ENCODE data around the gene LPCAT4.
"Not testable (repeated sequence)": the region's sequence is repeated elsewhere in the genome, so short reads cannot be mapped to it uniquely, and the experiment has no call there.

Gene LPCAT4

DNA sequence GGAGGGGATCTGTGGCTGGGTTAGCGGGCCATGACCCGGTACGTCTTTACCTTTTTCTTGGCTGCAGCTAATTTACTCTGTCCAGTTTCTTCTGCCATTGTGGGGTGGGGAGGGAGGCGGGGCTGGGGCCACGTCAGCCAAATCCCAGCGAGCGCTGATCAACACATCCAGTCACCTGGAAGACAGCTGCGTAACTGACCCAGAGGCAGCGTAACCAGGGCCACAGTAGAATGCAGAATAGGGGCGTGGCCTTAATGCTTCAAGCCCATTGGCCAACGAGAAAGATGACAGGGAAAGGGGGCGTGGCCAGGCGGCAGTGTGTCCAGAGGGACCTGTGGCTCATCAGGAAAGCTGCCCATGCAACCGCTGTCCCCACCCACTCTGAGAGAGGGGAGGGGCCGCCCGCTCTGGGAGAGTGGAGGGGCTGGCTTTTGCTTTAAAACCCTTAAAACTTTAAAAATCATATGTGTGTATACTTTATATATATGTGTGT, 22.6 kb upstream of the LPCAT4 start:
- H3K27ac ChIP-seq (ENCODE audit: low read depth, low read length); H3K9me3 ChIP-seq (ENCODE audit: control insufficient read depth, insufficient read depth, low read length); H3K4me3 ChIP-seq (ENCODE audit: low read length); H3K36me3 ChIP-seq (ENCODE audit: control insufficient read depth, low read length); H3F3A ChIP-seq (ENCODE audit: control insufficient read depth, insufficient read depth); H4K20me1 ChIP-seq (ENCODE audit: control insufficient read depth, insufficient read depth, low read depth, low read length); H3K79me2 ChIP-seq (ENCODE audit: control insufficient read depth, low read length); H3K4me2 ChIP-seq (ENCODE audit: low read length); H3K9me2 ChIP-seq (replicated peaks; ENCODE audit: control insufficient read depth, low read length); H3K27me3 ChIP-seq (ENCODE audit: control insufficient read depth, low read length); H3K4me1 ChIP-seq (ENCODE audit: control insufficient read depth, low read length): not testable (repeated sequence)

DNA sequence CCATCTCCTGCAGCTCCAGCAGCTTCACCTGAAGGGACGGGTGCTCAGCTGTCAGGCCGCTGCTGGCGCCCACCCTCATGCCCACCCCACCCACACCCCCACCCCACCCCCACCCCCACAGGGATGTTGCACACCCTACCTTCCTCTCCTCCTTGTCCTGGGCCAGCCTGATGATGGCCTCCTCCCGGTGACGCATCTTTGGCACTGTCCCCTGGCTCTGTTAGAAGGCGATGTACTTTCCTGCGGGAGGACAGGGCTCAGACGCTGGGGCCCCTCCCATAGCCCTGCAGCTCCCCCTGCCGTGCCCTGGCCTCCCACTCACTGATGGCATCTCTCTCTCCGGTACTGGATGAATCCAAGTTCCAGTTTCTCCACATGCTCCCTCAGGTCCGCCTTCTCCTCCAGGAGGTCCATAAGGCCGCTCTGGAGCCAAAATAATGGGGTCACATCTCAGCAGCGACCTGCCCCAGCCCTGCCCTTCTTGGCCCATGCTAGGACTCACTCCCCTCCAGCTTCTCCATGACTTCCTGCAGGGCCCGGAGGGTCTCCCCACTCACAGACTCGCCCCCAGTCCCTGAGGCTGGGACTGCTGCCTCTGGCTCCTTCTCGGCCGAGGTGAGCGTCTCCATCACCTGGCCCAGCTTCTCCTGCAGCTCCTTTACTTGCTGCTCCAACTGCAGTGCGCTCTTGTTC, 15.0 kb upstream of the LPCAT4 start:
- H4K20me1 ChIP-seq (ENCODE audit: control insufficient read depth, insufficient read depth, low read depth, low read length), result not testable (repeated sequence)

DNA sequence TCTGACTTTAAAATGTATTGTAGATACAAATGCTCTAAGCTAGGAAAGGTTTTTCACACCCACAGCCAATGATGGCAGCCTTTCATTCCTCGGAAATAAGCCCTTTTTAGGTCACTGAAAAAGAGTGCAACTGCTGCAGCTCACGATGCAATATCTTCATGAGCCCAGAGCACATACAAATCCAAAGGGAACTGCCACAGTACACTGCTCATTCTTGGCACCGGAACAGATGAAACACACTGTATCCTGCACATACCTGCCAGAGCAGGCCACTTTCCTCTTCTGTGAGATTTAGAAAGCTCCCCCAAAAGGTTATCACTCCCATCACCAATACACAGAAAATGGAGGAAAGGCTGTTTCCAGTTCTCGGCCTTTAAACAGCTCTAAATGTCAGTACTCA, 13.5 kb upstream of the LPCAT4 start:
- H3K4me2 ChIP-seq (ENCODE audit: low read length); H3K4me3 ChIP-seq (ENCODE audit: low read length); H4K20me1 ChIP-seq (ENCODE audit: control insufficient read depth, insufficient read depth, low read depth, low read length); H3K9me2 ChIP-seq (replicated peaks; ENCODE audit: control insufficient read depth, low read length); H3K36me3 ChIP-seq (ENCODE audit: control insufficient read depth, low read length); H3K9me3 ChIP-seq (ENCODE audit: control insufficient read depth, insufficient read depth, low read length); H3K27me3 ChIP-seq (ENCODE audit: control insufficient read depth, low read length); H3K79me2 ChIP-seq (ENCODE audit: control insufficient read depth, low read length); H3F3A ChIP-seq (ENCODE audit: control insufficient read depth, insufficient read depth); H3K27ac ChIP-seq (ENCODE audit: low read depth, low read length); H3K4me1 ChIP-seq (ENCODE audit: control insufficient read depth, low read length): not testable (repeated sequence)

More for the DNA sequence above, 15.0 kb upstream of the LPCAT4 start:
- not testable (repeated sequence) for H3K4me2 ChIP-seq (ENCODE audit: low read length); H3K27ac ChIP-seq (ENCODE audit: low read depth, low read length); H3K79me2 ChIP-seq (ENCODE audit: control insufficient read depth, low read length); H3F3A ChIP-seq (ENCODE audit: control insufficient read depth, insufficient read depth); H3K36me3 ChIP-seq (ENCODE audit: control insufficient read depth, low read length); H3K9me2 ChIP-seq (replicated peaks; ENCODE audit: control insufficient read depth, low read length); H3K4me3 ChIP-seq (ENCODE audit: low read length); H3K4me1 ChIP-seq (ENCODE audit: control insufficient read depth, low read length); H3K27me3 ChIP-seq (ENCODE audit: control insufficient read depth, low read length); H3K9me3 ChIP-seq (ENCODE audit: control insufficient read depth, insufficient read depth, low read length)

DNA sequence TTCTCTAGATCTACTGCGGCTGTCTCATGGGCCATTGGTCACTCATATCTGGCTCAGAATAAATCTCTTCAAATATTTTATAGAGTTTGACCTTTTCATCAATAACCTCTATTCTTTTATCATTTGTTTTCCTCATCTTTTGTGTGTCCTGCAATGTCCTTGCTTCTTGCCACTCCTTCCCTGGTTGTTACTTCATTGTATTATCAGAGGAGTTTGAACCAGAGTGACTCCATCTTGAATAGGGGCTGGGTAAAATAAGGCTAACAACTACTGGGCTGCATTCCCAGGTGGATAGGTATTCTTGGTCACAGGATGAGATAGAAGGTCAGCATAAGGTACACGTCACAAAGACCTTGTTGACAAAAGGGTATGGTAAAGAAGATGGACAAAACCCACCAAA, 9.9 kb upstream of the LPCAT4 start:
- no peak overlapping the region for H3K4me3 ChIP-seq (ENCODE audit: low read length)
- no peaks in the 10 kb centered on the region for H3K9me2 ChIP-seq (replicated peaks; ENCODE audit: control insufficient read depth, low read length)
- no peaks in the 10 kb centered on the region for H3F3A ChIP-seq (ENCODE audit: control insufficient read depth, insufficient read depth)
- H4K20me1 ChIP-seq (ENCODE audit: control insufficient read depth, insufficient read depth, low read depth, low read length), result no peaks in the 10 kb centered on the region
- no peaks in the 10 kb centered on the region for H3K79me2 ChIP-seq (ENCODE audit: control insufficient read depth, low read length)
- no peak for TF ChIP-seq EZH2phosphoT487 (IDR thresholded peaks at IDR 0.05; ENCODE audit: borderline replicate concordance, low read length)
- TF ChIP-seq, protein P1, sequence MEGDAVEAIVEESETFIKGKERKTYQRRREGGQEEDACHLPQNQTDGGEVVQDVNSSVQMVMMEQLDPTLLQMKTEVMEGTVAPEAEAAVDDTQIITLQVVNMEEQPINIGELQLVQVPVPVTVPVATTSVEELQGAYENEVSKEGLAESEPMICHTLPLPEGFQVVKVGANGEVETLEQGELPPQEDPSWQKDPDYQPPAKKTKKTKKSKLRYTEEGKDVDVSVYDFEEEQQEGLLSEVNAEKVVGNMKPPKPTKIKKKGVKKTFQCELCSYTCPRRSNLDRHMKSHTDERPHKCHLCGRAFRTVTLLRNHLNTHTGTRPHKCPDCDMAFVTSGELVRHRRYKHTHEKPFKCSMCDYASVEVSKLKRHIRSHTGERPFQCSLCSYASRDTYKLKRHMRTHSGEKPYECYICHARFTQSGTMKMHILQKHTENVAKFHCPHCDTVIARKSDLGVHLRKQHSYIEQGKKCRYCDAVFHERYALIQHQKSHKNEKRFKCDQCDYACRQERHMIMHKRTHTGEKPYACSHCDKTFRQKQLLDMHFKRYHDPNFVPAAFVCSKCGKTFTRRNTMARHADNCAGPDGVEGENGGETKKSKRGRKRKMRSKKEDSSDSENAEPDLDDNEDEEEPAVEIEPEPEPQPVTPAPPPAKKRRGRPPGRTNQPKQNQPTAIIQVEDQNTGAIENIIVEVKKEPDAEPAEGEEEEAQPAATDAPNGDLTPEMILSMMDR (IDR thresholded peaks at IDR 0.05; ENCODE audit: low read depth, low read length, poor library complexity, severe bottlenecking), result no peak
- no peaks in the 10 kb centered on the region for H3K9me3 ChIP-seq (ENCODE audit: control insufficient read depth, insufficient read depth, low read length)
- no peaks in the 10 kb centered on the region for H3K36me3 ChIP-seq (ENCODE audit: control insufficient read depth, low read length)
- no peak overlapping the region for H3K4me2 ChIP-seq (ENCODE audit: low read length)
- H3K27ac ChIP-seq (ENCODE audit: low read depth, low read length), result no peak overlapping the region
- no peaks in the 10 kb centered on the region for H3K4me1 ChIP-seq (ENCODE audit: control insufficient read depth, low read length)
- H3K27me3 ChIP-seq (ENCODE audit: control insufficient read depth, low read length), result no peaks in the 10 kb centered on the region

DNA sequence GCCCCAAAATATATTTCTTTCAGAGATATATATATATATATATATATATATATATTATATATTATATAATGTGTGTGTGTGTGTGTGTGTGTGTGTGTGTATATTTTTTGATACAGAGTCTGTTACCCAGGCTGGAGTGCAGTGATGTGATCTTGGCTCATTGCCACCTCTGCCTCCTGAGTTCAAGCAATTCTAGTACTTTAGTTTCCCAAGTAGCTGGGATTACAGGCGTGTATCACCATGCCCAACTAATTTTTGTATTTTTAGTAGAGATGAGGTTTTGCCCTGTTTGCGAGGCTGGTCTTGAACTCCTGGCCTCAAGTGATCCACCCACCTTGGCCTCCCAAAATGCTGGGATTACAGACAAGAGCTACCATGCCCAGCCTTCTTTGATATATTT, 8.5 kb upstream of the LPCAT4 start:
- H3K9me2 ChIP-seq (replicated peaks; ENCODE audit: control insufficient read depth, low read length); H4K20me1 ChIP-seq (ENCODE audit: control insufficient read depth, insufficient read depth, low read depth, low read length); H3K4me1 ChIP-seq (ENCODE audit: control insufficient read depth, low read length); H3K27ac ChIP-seq (ENCODE audit: low read depth, low read length); H3K9me3 ChIP-seq (ENCODE audit: control insufficient read depth, insufficient read depth, low read length); H3K36me3 ChIP-seq (ENCODE audit: control insufficient read depth, low read length); H3K79me2 ChIP-seq (ENCODE audit: control insufficient read depth, low read length); H3K27me3 ChIP-seq (ENCODE audit: control insufficient read depth, low read length); H3K4me3 ChIP-seq (ENCODE audit: low read length); H3K4me2 ChIP-seq (ENCODE audit: low read length); H3F3A ChIP-seq (ENCODE audit: control insufficient read depth, insufficient read depth): not testable (repeated sequence)

Measured in DOHH2 (cell line).